Pancreas (tissue), 10 donors: Measurements from ENCODE around the gene NSF. TPM values are rescaled to one million over a fixed set of nuclear protein-coding genes. Genes with fewer than 3 reads are reported as not detected.

Source experiments
- ATAC-seq, 4 donors: fragments of 200-7000 bp; cut with Tn5 transposase; one replicate each; pipeline versions ENCODE4 v1.8.0 to v1.9.1; 2020; ENCODE audit warnings: mild to moderate bottlenecking in 4 of 4, moderate library complexity in 4 of 4
- DNase-seq, 6 donors: peaks; one replicate each; pipeline ENCODE4 v3.0.0-alpha.2; 2020
- FAIRE-seq: peaks from 2 replicates; lab custom pipeline; 2012; peaks lifted over from hg19 to GRCh38; lab: Jason Lieb, UNC
- H3K27ac ChIP-seq, 4 donors: fragments of 200-600 bp; sonication (generic); 1 replicate in 3 of 4; 2 replicates in 1 of 4; pipeline versions ENCODE4 v1.5.0 to v1.8.0; 2020
- H3K27me3 ChIP-seq, 4 donors: fragments of 200-600 bp; one replicate each; pipeline ENCODE4 v1.8.0; 2021
- H3K36me3 ChIP-seq, 3 donors: fragments of 200-600 bp; sonication (generic) in 1 of 3; one replicate each; pipeline versions ENCODE4 v1.5.0 to v1.8.0; 2020 to 2021
- H3K4me1 ChIP-seq, 3 donors: fragments of 200-600 bp; one replicate each; pipeline ENCODE4 v1.8.0; 2021
- H3K4me3 ChIP-seq, 4 donors: fragments of 200-600 bp; sonication (generic) in 2 of 4; one replicate each; pipeline versions ENCODE4 v1.5.0 to v1.8.0; 2020 to 2021
- H3K9me3 ChIP-seq, 4 donors: fragments of 200-600 bp; one replicate each; pipeline ENCODE4 v1.8.0; 2021
- WGBS, 2 donors: extraction: QIAGEN DNeasy Blood & Tissue Kit; methylation state at CpG; one replicate each; pipeline ENCODE4 v1.1.7; 2013; 5-methylcytosine and 5-hydroxymethylcytosine counted together
- intact Hi-C, 3 donors: fragments of 100-400 bp; cut with DNase I; formaldehyde crosslinking; loops; one replicate each; pipeline versions ENCODE4 v1.11.1 to v1.14.2; 2022
- polyA plus RNA-seq, 2 donors: library from polyadenylated mRNA; stranded (reverse); fragments of 200-250 nt; gene quantifications; one replicate each; pipeline ENCODE4 v1.2.3, GENCODE V29; 2013
- total RNA-seq, 6 donors: library from RNA; stranded (reverse); fragmentation: NEBNext Ultra II Directional in 4 of 6; extraction: Animal tissue kit (Norgen Biotek cat#: 25700) in 4 of 6; gene quantifications; one replicate each; pipeline versions ENCODE4 v1.2.1 to v1.2.4, GENCODE V29; 2021 to 2023
- TF ChIP-seq, protein P1 (sequence below), 4 donors: fragments of 200-600 bp; sonication (generic) in 3 of 4; IDR thresholded peaks; one replicate each; pipeline versions ENCODE4 v1.5.0 to v1.8.0; 2021; ENCODE audit warnings: antibody characterized with exemption in 4 of 4
- donor health status: healthy with polysubstance abuse.
- donor health status: DM: no; HTN: no; CAD: no; lungs with moderate emphysema.
- donor health status: DM: no; HTN: no; CAD: no.
- donor health status: control.
- donor health status: control.
- donor health status: Bipolar disorder and iron deficiency.
- donor health status: DM: yes; HTN: yes; CAD: no.
- donor health status: DM: no; HTN: no; CAD: no.
- donor health status: DM: no; HTN: no; CAD: no.
- donor health status: DM: yes; HTN: yes; CAD: no.

The NSF gene
- total and polyA plus RNA-seq, 8 donors = 6.2 to 32.4 (median 29.0) TPM

DNA sequence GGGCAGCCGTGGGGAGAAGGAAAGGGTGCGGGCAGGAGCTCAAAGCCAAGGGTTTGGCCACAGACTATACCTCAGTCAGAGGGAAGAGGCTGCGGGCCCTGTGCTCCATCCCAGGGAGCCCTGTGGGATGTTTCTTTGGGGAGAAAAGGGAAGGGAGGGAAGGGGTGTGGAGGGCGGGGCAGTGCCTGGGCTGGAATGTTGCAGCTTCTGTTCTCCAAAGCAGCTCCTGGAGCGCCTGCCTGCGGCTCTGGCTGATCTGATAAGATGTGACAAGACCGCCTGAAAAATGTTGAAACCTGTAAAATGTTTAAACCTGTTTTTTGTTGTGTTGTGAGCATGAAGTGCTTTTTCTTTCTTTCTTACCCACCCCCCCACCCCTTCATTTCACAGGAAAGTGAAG is 195.2 kb downstream of the NSF start:
- ATAC-seq (no peak), DNase-seq (no peak), FAIRE-seq (no peak)
- intact Hi-C loops = loop anchor here in 1 of 3 donors (10.0 kb wide), 1 partner anchor 59 kb away; no protein-coding TSS in a partner anchor
- Histone ChIP-seq H3K36me3 (no peaks in the 10 kb centered on the region), H3K27ac (no peak overlapping the region), H3K4me3 (no peak overlapping the region), H3K4me1 (peaks cover 0 to 6% (median 0%) of the 10 kb centered on the region in 3 donors), H3K27me3 (no peaks in the 10 kb centered on the region), H3K9me3 (no peaks in the 10 kb centered on the region)
- TF ChIP-seq, protein P1, sequence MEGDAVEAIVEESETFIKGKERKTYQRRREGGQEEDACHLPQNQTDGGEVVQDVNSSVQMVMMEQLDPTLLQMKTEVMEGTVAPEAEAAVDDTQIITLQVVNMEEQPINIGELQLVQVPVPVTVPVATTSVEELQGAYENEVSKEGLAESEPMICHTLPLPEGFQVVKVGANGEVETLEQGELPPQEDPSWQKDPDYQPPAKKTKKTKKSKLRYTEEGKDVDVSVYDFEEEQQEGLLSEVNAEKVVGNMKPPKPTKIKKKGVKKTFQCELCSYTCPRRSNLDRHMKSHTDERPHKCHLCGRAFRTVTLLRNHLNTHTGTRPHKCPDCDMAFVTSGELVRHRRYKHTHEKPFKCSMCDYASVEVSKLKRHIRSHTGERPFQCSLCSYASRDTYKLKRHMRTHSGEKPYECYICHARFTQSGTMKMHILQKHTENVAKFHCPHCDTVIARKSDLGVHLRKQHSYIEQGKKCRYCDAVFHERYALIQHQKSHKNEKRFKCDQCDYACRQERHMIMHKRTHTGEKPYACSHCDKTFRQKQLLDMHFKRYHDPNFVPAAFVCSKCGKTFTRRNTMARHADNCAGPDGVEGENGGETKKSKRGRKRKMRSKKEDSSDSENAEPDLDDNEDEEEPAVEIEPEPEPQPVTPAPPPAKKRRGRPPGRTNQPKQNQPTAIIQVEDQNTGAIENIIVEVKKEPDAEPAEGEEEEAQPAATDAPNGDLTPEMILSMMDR (IDR thresholded peaks at IDR 0.05) = no peak
- 58 to 61% methylated on average over 7 of the region's 7 CpGs for WGBS, 2 donors

DNA sequence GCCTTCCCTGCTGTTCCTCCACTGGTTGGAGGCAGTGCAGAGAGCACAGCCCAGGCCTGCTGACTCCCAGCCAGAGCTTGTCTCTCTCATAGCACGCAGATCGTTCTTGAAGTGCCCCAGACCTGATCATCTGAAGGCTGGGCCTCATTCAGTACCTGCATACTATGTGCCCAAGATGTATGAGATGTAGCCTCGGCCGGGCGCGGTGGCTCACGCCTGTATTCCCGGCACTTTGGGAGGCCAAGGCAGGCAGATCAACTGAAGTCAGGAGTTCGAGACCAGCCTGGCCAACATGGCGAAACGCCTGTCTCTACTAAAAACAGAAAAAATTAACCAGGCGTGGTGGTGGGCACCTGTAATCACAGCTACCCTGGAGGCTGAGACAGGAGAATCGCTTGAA is 197.0 kb downstream of the NSF start:
- TF ChIP-seq, protein P1 (IDR thresholded peaks at IDR 0.05) = no peak
- no peak overlapping the region for H3K4me3 ChIP-seq
- DNase-seq = no peak
- no peak overlapping the region for H3K27ac ChIP-seq
- ATAC-seq = no peak
- H3K9me3 ChIP-seq = no peaks in the 10 kb centered on the region
- peaks cover 0 to 6% (median 0%) of the 10 kb centered on the region in 3 donors for H3K4me1 ChIP-seq
- no peaks in the 10 kb centered on the region for H3K36me3 ChIP-seq
- 93 to 97% methylated on average over 13 of the region's 13 CpGs for WGBS, 2 donors
- FAIRE-seq = no peak
- intact Hi-C loops = loop anchor here in 1 of 3 donors (10.0 kb wide), 1 partner anchor 57 kb away; no protein-coding TSS in a partner anchor
- H3K27me3 ChIP-seq = no peaks in the 10 kb centered on the region

DNA sequence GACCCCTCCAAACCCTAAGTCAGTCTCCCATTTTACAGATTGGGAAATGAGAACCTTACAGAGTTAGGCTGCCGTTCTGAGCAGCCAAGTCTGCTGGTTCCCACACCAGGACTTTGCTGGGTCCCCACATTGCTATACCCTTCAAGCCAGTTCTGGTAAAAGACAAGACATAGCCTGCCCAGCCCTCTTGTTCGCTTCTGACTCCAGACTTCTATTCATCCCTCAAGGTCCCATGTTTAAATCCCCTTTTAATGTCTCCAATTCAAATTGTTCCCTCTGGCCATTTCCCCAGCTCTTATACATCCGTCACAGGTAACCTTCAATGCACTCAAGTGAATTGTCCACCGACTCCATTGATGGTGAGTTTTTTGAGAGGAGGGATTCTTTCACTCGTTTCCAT is 197.8 kb downstream of the NSF start:
- intact Hi-C loops = loop anchor here in 1 of 3 donors (10.0 kb wide), 1 partner anchor 57 kb away; no protein-coding TSS in a partner anchor
- FAIRE-seq (no peak), ATAC-seq (no peak), DNase-seq (no peak)
- no peak overlapping the region for H3K4me3 ChIP-seq
- WGBS, 2 donors = 92 to 98% methylated on average over 5 of the region's 5 CpGs
- H3K27me3 ChIP-seq = no peaks in the 10 kb centered on the region
- H3K36me3 ChIP-seq = no peaks in the 10 kb centered on the region
- TF ChIP-seq, protein P1 (IDR thresholded peaks at IDR 0.05) = no peak
- H3K4me1 ChIP-seq = no peaks in the 10 kb centered on the region
- H3K27ac ChIP-seq = no peak overlapping the region
- H3K9me3 ChIP-seq = no peaks in the 10 kb centered on the region

DNA sequence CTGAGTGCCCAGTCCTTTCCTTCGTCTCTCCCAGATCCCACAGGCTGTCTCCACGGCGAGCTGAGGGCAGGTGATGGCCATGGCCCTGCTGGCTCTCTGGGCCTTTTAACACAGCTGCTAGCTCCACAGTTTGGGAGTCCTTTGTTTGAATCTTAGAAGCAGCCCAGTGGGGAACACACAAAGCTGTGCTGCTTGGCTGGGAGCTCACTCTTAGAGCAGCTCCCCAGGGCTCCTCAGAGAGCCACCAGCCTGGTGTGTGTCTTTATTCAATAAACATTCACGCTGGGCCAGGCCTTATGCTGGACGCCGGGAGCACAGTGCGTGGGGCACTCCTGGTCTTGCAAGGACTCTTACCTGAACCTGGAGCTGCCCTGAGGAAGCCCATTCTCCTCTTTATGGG is 198.3 kb downstream of the NSF start:
- intact Hi-C loops = loop anchor here in 1 of 3 donors (10.0 kb wide), 1 partner anchor 56 kb away; no protein-coding TSS in a partner anchor
- H3K36me3 ChIP-seq = no peaks in the 10 kb centered on the region
- H3K4me3 ChIP-seq = no peak overlapping the region
- H3K27me3 ChIP-seq = no peaks in the 10 kb centered on the region
- no peak for FAIRE-seq
- no peak overlapping the region for H3K27ac ChIP-seq
- H3K4me1 ChIP-seq = no peaks in the 10 kb centered on the region
- no peaks in the 10 kb centered on the region for H3K9me3 ChIP-seq
- no peak for ATAC-seq
- WGBS, 2 donors = 91 to 94% methylated on average over 7 of the region's 7 CpGs
- TF ChIP-seq, protein P1 (IDR thresholded peaks at IDR 0.05) = no peak
- DNase-seq = no peak

- Histone ChIP-seq H3K4me3 (no peak overlapping the region), H3K4me1 (no peaks in the 10 kb centered on the region), H3K27ac (no peak overlapping the region), H3K36me3 (no peaks in the 10 kb centered on the region), H3K27me3 (no peaks in the 10 kb centered on the region), H3K9me3 (no peaks in the 10 kb centered on the region)
- intact Hi-C loops = loop anchor here in 1 of 3 donors (10.0 kb wide), 1 partner anchor 55 kb away; no protein-coding TSS in a partner anchor
- TF ChIP-seq, protein P1 (IDR thresholded peaks at IDR 0.05) = no peak
- DNase-seq (no peak), FAIRE-seq (no peak), ATAC-seq (no peak)
- WGBS, 2 donors = 92% methylated on average over 8 of the region's 8 CpGs
Observed at GRCh38 chr17:46789610-46790009, 199.1 kb downstream of the NSF start.
